Measurements from ENCODE around the gene PTCD1. TPM values are rescaled to one million over a fixed set of nuclear protein-coding genes. Genes with fewer than 3 reads are reported as not detected.
A peak's percentile ranks its signal among the peaks of the same experiment; 100 is the strongest.

The PTCD1 gene
- 7.7 and 8.2 TPM in 2 replicates for total RNA-seq

- peak; percentile 95 for DNase-seq (ENCODE audit: low read depth)
- H3K4me3 ChIP-seq (ENCODE audit: low read depth, low read length): peak within 1 kb of the TSS; percentile 98
- no peak for TF ChIP-seq CTCF (IDR thresholded peaks at IDR 0.05; ENCODE audit: insufficient read depth, low read depth, low read length)
These were observed at the start of gene PTCD1, which contains the start of gene CPSF4 for GRCh38 chr7:99438573-99439480. PTCD1 (minus strand) TSS chr7:99438798; CDS start chr7:99435242, 3,556 bp downstream. CPSF4 (plus strand) TSS chr7:99438943; CDS start chr7:99439083, 140 bp downstream.

- H3K4me3 ChIP-seq (ENCODE audit: low read depth, low read length): no peak overlapping the region
- DNase-seq (ENCODE audit: low read depth): no peak
- no peak for TF ChIP-seq CTCF (IDR thresholded peaks at IDR 0.05; ENCODE audit: insufficient read depth, low read depth, low read length)
These were observed 46.5 kb upstream of the PTCD1 start for GRCh38 chr7:99485094-99485493.

GRCh38 chr7:99478464-99479440, 40.2 kb upstream of the PTCD1 start:
- DNase-seq (ENCODE audit: low read depth): no peak
- H3K4me3 ChIP-seq (ENCODE audit: low read depth, low read length): no peak overlapping the region
- TF ChIP-seq CTCF (IDR thresholded peaks at IDR 0.05; ENCODE audit: insufficient read depth, low read depth, low read length): no peak

GRCh38 chr7:99476107-99476506, 37.5 kb upstream of the PTCD1 start:
- no peak overlapping the region for H3K4me3 ChIP-seq (ENCODE audit: low read depth, low read length)
- no peak for TF ChIP-seq CTCF (IDR thresholded peaks at IDR 0.05; ENCODE audit: insufficient read depth, low read depth, low read length)
- no peak for DNase-seq (ENCODE audit: low read depth)

- TF ChIP-seq CTCF (IDR thresholded peaks at IDR 0.05; ENCODE audit: insufficient read depth, low read depth, low read length): no peak
- peak overlapping the region; percentile 97 for H3K4me3 ChIP-seq (ENCODE audit: low read depth, low read length)
- DNase-seq (ENCODE audit: low read depth): peak; percentile 86
These were observed 34.7 kb upstream of the PTCD1 start for GRCh38 chr7:99473315-99473596.

GRCh38 chr7:99472561-99473314, 34.1 kb upstream of the PTCD1 start, which contains the start of gene ZNF789:
ZNF789 (plus strand) TSS chr7:99472890; CDS start chr7:99476457, 3,567 bp downstream.
- no peak for TF ChIP-seq CTCF (IDR thresholded peaks at IDR 0.05; ENCODE audit: insufficient read depth, low read depth, low read length)
- H3K4me3 ChIP-seq (ENCODE audit: low read depth, low read length): peak within 1 kb of the TSS; percentile 97
- peak; percentile 97 for DNase-seq (ENCODE audit: low read depth)

All from fibroblast of villous mesenchyme (primary cell).